Smooth muscle cell (in vitro differentiated cells): Measurements from ENCODE around the gene POLE. TPM values are rescaled to one million over a fixed set of nuclear protein-coding genes. Genes with fewer than 3 reads are reported as not detected.

Source experiments
- DNase-seq: peaks from one replicate; lab custom pipeline; 2025; ENCODE audit not compliant: unreplicated experiment; lab: John Stamatoyannopoulos, UW
- H2AFZ ChIP-seq: fragments of 200-600 bp; sonication (generic); 2 replicates; pipeline ENCODE4 v1.6.0; 2016; ENCODE audit warnings: antibody characterized with exemption, low read depth, mild to moderate bottlenecking
- H3F3A ChIP-seq: fragments of 200-600 bp; sonication (generic); 2 replicates; pipeline ENCODE4 v1.6.0; 2017; ENCODE audit warnings: antibody characterized with exemption, low read depth
- H3K27ac ChIP-seq: fragments of 200-600 bp; sonication (generic); 2 replicates; pipeline ENCODE4 v1.5.1; 2016; ENCODE audit warnings: low read depth, mild to moderate bottlenecking
- H3K27me3 ChIP-seq: fragments of 200-600 bp; sonication (generic); 2 replicates; pipeline ENCODE4 v1.6.1; 2016; ENCODE audit warnings: low read depth, mild to moderate bottlenecking
- H3K36me3 ChIP-seq: fragments of 200-600 bp; sonication (generic); 2 replicates; pipeline ENCODE4 v1.5.1; 2016; ENCODE audit warnings: low read depth
- H3K4me1 ChIP-seq: fragments of 200-600 bp; sonication (generic); 2 replicates; pipeline ENCODE4 v1.5.1; 2016; ENCODE audit warnings: low read depth
- H3K4me2 ChIP-seq: fragments of 200-600 bp; sonication (generic); 2 replicates; pipeline ENCODE4 v1.6.0; 2016; ENCODE audit warnings: mild to moderate bottlenecking
- H3K4me3 ChIP-seq: fragments of 200-600 bp; sonication (generic); 2 replicates; pipeline ENCODE4 v1.5.1; 2016; ENCODE audit warnings: mild to moderate bottlenecking
- H3K79me2 ChIP-seq: fragments of 200-600 bp; sonication (generic); 2 replicates; pipeline ENCODE4 v1.6.0; 2016; ENCODE audit warnings: low read depth, mild to moderate bottlenecking
- H3K9ac ChIP-seq: fragments of 200-600 bp; sonication (generic); 2 replicates; pipeline ENCODE4 v1.6.0; 2016; ENCODE audit warnings: low read depth
- H3K9me3 ChIP-seq: fragments of 200-600 bp; sonication (generic); replicated peaks from 2 replicates; pipeline ENCODE4 v1.5.1; 2016; ENCODE audit warnings: low read depth
- H4K20me1 ChIP-seq: fragments of 200-600 bp; sonication (generic); 2 replicates; pipeline ENCODE4 v1.6.0; 2016; ENCODE audit warnings: low read depth
- CTCF ChIP-seq: fragments of 200-600 bp; sonication (generic); IDR thresholded peaks from 2 replicates; pipeline ENCODE4 v1.5.1; 2017; ENCODE audit warnings: borderline replicate concordance, mild to moderate bottlenecking, antibody characterized with exemption; ENCODE audit not compliant: insufficient read depth, poor library complexity, severe bottlenecking
- WGBS: methylation state at CpG from one replicate; pipeline ENCODE4 v1.1.7; 2016; ENCODE audit warnings: low lambda C conversion rate; 5-methylcytosine and 5-hydroxymethylcytosine counted together
- polyA plus RNA-seq: library from polyadenylated mRNA; unstranded; fragments of >200 nt; fragmentation: Nextera tagmentation; extraction: Ambion mirVana; gene quantifications from 2 replicates; pipeline ENCODE4 v1.2.1, GENCODE V29; 2016
- total RNA-seq: library from RNA; depleted of rRNA; stranded (reverse); fragments of >200 nt; gene quantifications from 2 replicates; pipeline ENCODE4 v1.2.3, GENCODE V29; 2014

The POLE gene
- total and polyA plus RNA-seq, 2 experiments from 2014 or later = 8.5 to 11.5 TPM

GRCh38 chr12:132718644-132719043 lies 31.5 kb upstream of the POLE start:
- H2AFZ ChIP-seq = no peak overlapping the region
- H3K27ac ChIP-seq = no peak overlapping the region
- H3K9me3 ChIP-seq = no peaks in the 10 kb centered on the region
- no peak overlapping the region for H3K4me3 ChIP-seq
- peaks cover 17% of the 10 kb centered on the region for H3F3A ChIP-seq
- H3K79me2 ChIP-seq = peaks cover 26% of the 10 kb centered on the region
- H3K36me3 ChIP-seq = peaks cover 4% of the 10 kb centered on the region
- no peaks in the 10 kb centered on the region for H3K4me1 ChIP-seq
- no peak for DNase-seq
- no peak for TF ChIP-seq CTCF
- H3K27me3 ChIP-seq = no peaks in the 10 kb centered on the region
- no peak overlapping the region for H3K4me2 ChIP-seq
- WGBS = 98% methylated on average over 18 of the region's 21 CpGs
- H4K20me1 ChIP-seq = peaks cover 56% of the 10 kb centered on the region
- H3K9ac ChIP-seq = no peak overlapping the region

GRCh38 chr12:132717531-132718387 lies 30.6 kb upstream of the POLE start:
- Histone ChIP-seq H3F3A (peaks cover 17% of the 10 kb centered on the region), H3K36me3 (peaks cover 4% of the 10 kb centered on the region), H3K4me1 (no peaks in the 10 kb centered on the region), H3K27ac (no peak overlapping the region), H3K27me3 (no peaks in the 10 kb centered on the region), H2AFZ (no peak overlapping the region), H3K4me2 (no peak overlapping the region), H3K9ac (no peak overlapping the region), H3K79me2 (peaks cover 31% of the 10 kb centered on the region), H3K9me3 (no peaks in the 10 kb centered on the region), H4K20me1 (peaks cover 55% of the 10 kb centered on the region), H3K4me3 (no peak overlapping the region)
- no peak for TF ChIP-seq CTCF
- WGBS = 98% methylated on average over 61 of the region's 61 CpGs
- no peak for DNase-seq

- no peaks in the 10 kb centered on the region for H3K27me3 ChIP-seq
- H3K79me2 ChIP-seq = peaks cover 31% of the 10 kb centered on the region
- H3K4me2 ChIP-seq = no peak overlapping the region
- 91% methylated on average over 10 of the region's 17 CpGs for WGBS
- peaks cover 17% of the 10 kb centered on the region for H3F3A ChIP-seq
- H3K9ac ChIP-seq = no peak overlapping the region
- TF ChIP-seq CTCF = no peak
- peaks cover 54% of the 10 kb centered on the region for H4K20me1 ChIP-seq
- DNase-seq = no peak
- no peak overlapping the region for H3K4me3 ChIP-seq
- no peak overlapping the region for H2AFZ ChIP-seq
- H3K36me3 ChIP-seq = no peaks in the 10 kb centered on the region
- H3K4me1 ChIP-seq = peaks cover under 1% of the 10 kb centered on the region
- H3K27ac ChIP-seq = no peak overlapping the region
- no peaks in the 10 kb centered on the region for H3K9me3 ChIP-seq
Observed at GRCh38 chr12:132717011-132717410, 29.9 kb upstream of the POLE start.
